HCT116 (cell line): Measurements from ENCODE around the gene TLCD3B. TPM values are rescaled to one million over a fixed set of nuclear protein-coding genes. Genes with fewer than 3 reads are reported as not detected.

ENCODE experiments used
- ATAC-seq: fragments of 200-7000 bp; cut with Tn5 transposase; 2 replicates; pipeline ENCODE4 v1.9.1; 2020; ENCODE audit warnings: mild to moderate bottlenecking, moderate library complexity
- BruUV-seq: library from RNA; stranded (reverse); fragments of 400-500 nt; replicated peaks from 2 replicates; lab custom pipeline; 2021; lab: Mats Ljungman, UMichigan
- CTCF ChIA-PET: fragments of 300-600 bp; sonication (Branson Sonifier 250); formaldehyde crosslinking; loops from one replicate; lab custom pipeline; 2021; ENCODE audit warnings: antibody characterized with exemption; lab: Charles Lee
- POLR2A ChIA-PET: fragments of 300-600, 350-600 bp; sonication (Branson Sonifier 250); formaldehyde crosslinking; loops from one replicate; lab custom pipeline; 2021; ENCODE audit warnings: antibody characterized with exemption; lab: Charles Lee
- RAD21 ChIA-PET, 2 experiments: fragments of 300-600 bp; sonication (Branson Sonifier 250); formaldehyde crosslinking; loops; one replicate each; lab custom pipeline; 2023; ENCODE audit warnings: low total read pairs in 2 of 2; ENCODE audit not compliant: uncharacterized antibody in 2 of 2, unreplicated experiment in 2 of 2, low non-redundant PET in 1 of 2; lab: Charles Lee
- DNase-seq: peaks from one replicate; pipeline ENCODE4 v3.0.0-alpha.2; 2010; ENCODE audit warnings: low read depth, low spot score
- H2AFZ ChIP-seq: fragments of 200-600 bp; shearing (Covaris generic), sonication (generic); 2 replicates; pipeline ENCODE4 v1.6.1; 2017; ENCODE audit warnings: low read depth, mixed run types, mixed read lengths, antibody characterized with exemption, low read length; ENCODE audit not compliant: poor library complexity, severe bottlenecking
- H3K27ac ChIP-seq: 2 replicates; pipeline ENCODE4 v1.5.1; 2012; ENCODE audit warnings: low read depth, low read length
- H3K27me3 ChIP-seq: fragments of 200-600 bp; sonication (generic); 2 replicates; pipeline ENCODE4 v1.6.1; 2016; ENCODE audit warnings: mixed run types, low read length, mixed read lengths; ENCODE audit not compliant: insufficient read depth
- H3K36me3 ChIP-seq, 2 experiments: fragments of 200-500 bp in 1 of 2; fragments of 200-600 bp in 1 of 2; sonication (Bioruptor generic) in 1 of 2; sonication (generic) in 1 of 2; 2 replicates each; pipeline versions ENCODE4 v1.5.1 to v1.6.1; 2014 to 2016; ENCODE audit warnings: low read length in 2 of 2, inconsistent platforms in 1 of 2, mixed read lengths in 1 of 2, mixed run types in 1 of 2; ENCODE audit not compliant: insufficient read depth in 2 of 2, control insufficient read depth in 1 of 2
- H3K4me1 ChIP-seq, 2 experiments: fragments of 200-600 bp in 1 of 2; sonication (generic) in 1 of 2; 2 replicates each; pipeline versions ENCODE4 v1.5.1 to v1.6.1; 2012 to 2017; ENCODE audit warnings: low read length in 2 of 2, inconsistent platforms in 1 of 2, mild to moderate bottlenecking in 1 of 2, mixed read lengths in 1 of 2, mixed run types in 1 of 2, moderate library complexity in 1 of 2; ENCODE audit not compliant: insufficient read depth in 2 of 2, control insufficient read depth in 1 of 2
- H3K4me2 ChIP-seq: fragments of 200-600 bp; sonication (generic); 2 replicates; pipeline ENCODE4 v1.6.1; 2017; ENCODE audit warnings: mixed run types, low read length, mixed read lengths
- H3K4me3 ChIP-seq, 2 experiments: fragments of 200-600 bp in 1 of 2; sonication (generic) in 1 of 2; replicated peaks in 1 of 2; 2 replicates each; pipeline ENCODE4 v1.5.1; 2011 to 2016; ENCODE audit warnings: low read length in 2 of 2, control low read depth in 1 of 2, low read depth in 1 of 2, mild to moderate bottlenecking in 1 of 2, mixed read lengths in 1 of 2, mixed run types in 1 of 2
- H3K79me2 ChIP-seq: fragments of 200-600 bp; sonication (generic); 2 replicates; pipeline ENCODE4 v1.6.1; 2017; ENCODE audit warnings: mild to moderate bottlenecking, mixed run types, low read length, moderate library complexity, mixed read lengths; ENCODE audit not compliant: insufficient read depth
- H3K9ac ChIP-seq: fragments of 200-600 bp; sonication (generic); 2 replicates; pipeline ENCODE4 v1.6.1; 2016; ENCODE audit warnings: low read length, mixed read lengths
- H3K9me2 ChIP-seq: fragments of 200-600 bp; sonication (generic), shearing (Covaris generic); 2 replicates; pipeline ENCODE4 v1.6.1; 2017; ENCODE audit warnings: mixed run types, mild to moderate bottlenecking, moderate library complexity; ENCODE audit not compliant: insufficient read depth
- H3K9me3 ChIP-seq, 2 experiments: fragments of 200-500 bp in 1 of 2; fragments of 200-600 bp in 1 of 2; sonication (Bioruptor generic) in 1 of 2; sonication (generic) in 1 of 2; 2 replicates each; pipeline ENCODE4 v1.6.1; 2014 to 2017; ENCODE audit warnings: low read length in 2 of 2, mixed read lengths in 2 of 2, inconsistent platforms in 1 of 2, low read depth in 1 of 2, mild to moderate bottlenecking in 1 of 2, mixed run types in 1 of 2, moderate library complexity in 1 of 2; ENCODE audit not compliant: control insufficient read depth in 1 of 2, insufficient read depth in 1 of 2
- H4K20me1 ChIP-seq: fragments of 200-600 bp; sonication (generic), shearing (Covaris generic); 2 replicates; pipeline ENCODE4 v1.6.1; 2017; ENCODE audit warnings: mixed run types, mild to moderate bottlenecking, moderate library complexity; ENCODE audit not compliant: insufficient read depth
- CEBPB ChIP-seq: IDR thresholded peaks from 2 replicates; pipeline ENCODE4 v1.6.1; 2012; ENCODE audit warnings: low read depth
- ELF1 ChIP-seq: IDR thresholded peaks from 2 replicates; pipeline ENCODE4 v1.6.1; 2012; ENCODE audit warnings: low read depth, borderline replicate concordance
- FOSL1 ChIP-seq: IDR thresholded peaks from 2 replicates; pipeline ENCODE4 v1.6.1; 2012; ENCODE audit warnings: low read depth
- JUND ChIP-seq: IDR thresholded peaks from 2 replicates; pipeline ENCODE4 v1.6.1; 2012
- SRF ChIP-seq: IDR thresholded peaks from 2 replicates; pipeline ENCODE4 v1.6.1; 2012; ENCODE audit warnings: low read depth
- YY1 ChIP-seq: IDR thresholded peaks from 2 replicates; pipeline ENCODE4 v1.6.1; 2011; ENCODE audit warnings: low read length, low read depth, moderate library complexity, mild to moderate bottlenecking; ENCODE audit not compliant: insufficient replicate concordance; ENCODE audit errors: extremely low read depth
- intact Hi-C: fragments of 100-400 bp; cut with micrococcal nuclease; formaldehyde crosslinking; loops from 2 replicates; pipeline ENCODE4 v1.10.0; 2022
- total RNA-seq: library from RNA; stranded (reverse); gene quantifications from one replicate; pipeline ENCODE4 v1.2.1, GENCODE V29; 2021; ENCODE audit not compliant: unreplicated experiment
- TF ChIP-seq, protein P1 (sequence below), 3 experiments: fragments of 200-600 bp in 1 of 3; sonication (generic) in 1 of 3; IDR thresholded peaks in 2 of 3; conservative IDR thresholded peaks in 1 of 3; 2 replicates each; pipeline ENCODE4 v1.5.1; 2012 to 2017; ENCODE audit warnings: low read depth in 2 of 3, low read length in 2 of 3, antibody characterized with exemption in 1 of 3, borderline replicate concordance in 1 of 3, control low read depth in 1 of 3, mild to moderate bottlenecking in 1 of 3, mixed read lengths in 1 of 3, mixed run types in 1 of 3, moderate library complexity in 1 of 3; ENCODE audit not compliant: insufficient read depth in 1 of 3
- TF ChIP-seq, protein P2 (sequence below): IDR thresholded peaks from 2 replicates; pipeline ENCODE4 v1.6.1; 2011; ENCODE audit warnings: mild to moderate bottlenecking, low read length, moderate library complexity; ENCODE audit not compliant: insufficient replicate concordance; ENCODE audit errors: extremely low read depth

Gene TLCD3B
- total RNA-seq, 1 experiment from 2014 or later = 1.0 TPM

DNA sequence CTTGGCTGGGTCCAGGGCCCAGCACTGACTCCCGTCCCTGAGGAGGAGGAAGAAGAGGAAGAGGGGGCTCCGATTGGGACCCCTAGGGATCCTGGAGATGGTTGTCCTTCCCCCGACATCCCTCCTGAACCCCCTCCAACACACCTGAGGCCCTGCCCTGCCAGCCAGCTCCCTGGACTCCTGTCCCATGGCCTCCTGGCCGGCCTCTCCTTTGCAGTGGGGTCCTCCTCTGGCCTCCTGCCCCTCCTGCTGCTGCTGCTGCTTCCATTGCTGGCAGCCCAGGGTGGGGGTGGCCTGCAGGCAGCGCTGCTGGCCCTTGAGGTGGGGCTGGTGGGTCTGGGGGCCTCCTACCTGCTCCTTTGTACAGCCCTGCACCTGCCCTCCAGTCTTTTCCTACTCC is 44.1 kb downstream of the TLCD3B start:
- Histone ChIP-seq H3K36me3 (peaks cover 49 to 58% of the 10 kb centered on the region in 2 experiments), H3K9ac (no peak overlapping the region), H3K4me1 (no peaks in the 10 kb centered on the region), H3K27ac (no peak overlapping the region), H4K20me1 (no peaks in the 10 kb centered on the region), H2AFZ (no peak overlapping the region), H3K79me2 (no peaks in the 10 kb centered on the region), H3K4me2 (no peak overlapping the region), H3K27me3 (no peaks in the 10 kb centered on the region), H3K9me3 (no peaks in the 10 kb centered on the region), H3K9me2 (no peaks in the 10 kb centered on the region), H3K4me3 (no peak overlapping the region)
- ChIA-PET POLR2A (interaction anchor here (2.0 kb wide), 1 partner anchor 14 kb away, joined by 9 read pairs; the partner anchor contains the start of gene TAOK2), CTCF (no interaction called here), RAD21 (no interaction called here)
- intact Hi-C loops = no loop called here
- ATAC-seq = no peak
- TF ChIP-seq CEBPB (no peak), FOSL1 (no peak), YY1 (no peak), SRF (no peak), ELF1 (no peak), JUND (no peak)
- TF ChIP-seq, protein P1, sequence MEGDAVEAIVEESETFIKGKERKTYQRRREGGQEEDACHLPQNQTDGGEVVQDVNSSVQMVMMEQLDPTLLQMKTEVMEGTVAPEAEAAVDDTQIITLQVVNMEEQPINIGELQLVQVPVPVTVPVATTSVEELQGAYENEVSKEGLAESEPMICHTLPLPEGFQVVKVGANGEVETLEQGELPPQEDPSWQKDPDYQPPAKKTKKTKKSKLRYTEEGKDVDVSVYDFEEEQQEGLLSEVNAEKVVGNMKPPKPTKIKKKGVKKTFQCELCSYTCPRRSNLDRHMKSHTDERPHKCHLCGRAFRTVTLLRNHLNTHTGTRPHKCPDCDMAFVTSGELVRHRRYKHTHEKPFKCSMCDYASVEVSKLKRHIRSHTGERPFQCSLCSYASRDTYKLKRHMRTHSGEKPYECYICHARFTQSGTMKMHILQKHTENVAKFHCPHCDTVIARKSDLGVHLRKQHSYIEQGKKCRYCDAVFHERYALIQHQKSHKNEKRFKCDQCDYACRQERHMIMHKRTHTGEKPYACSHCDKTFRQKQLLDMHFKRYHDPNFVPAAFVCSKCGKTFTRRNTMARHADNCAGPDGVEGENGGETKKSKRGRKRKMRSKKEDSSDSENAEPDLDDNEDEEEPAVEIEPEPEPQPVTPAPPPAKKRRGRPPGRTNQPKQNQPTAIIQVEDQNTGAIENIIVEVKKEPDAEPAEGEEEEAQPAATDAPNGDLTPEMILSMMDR (IDR thresholded peaks at IDR 0.05 in 2 of 3, conservative IDR thresholded peaks at IDR 0.05 in 1 of 3; ENCODE audit: borderline replicate concordance in 1 of 3, insufficient read depth in 1 of 3, low read depth in 2 of 3, low read length in 2 of 3) = no peak
- TF ChIP-seq, protein P2, sequence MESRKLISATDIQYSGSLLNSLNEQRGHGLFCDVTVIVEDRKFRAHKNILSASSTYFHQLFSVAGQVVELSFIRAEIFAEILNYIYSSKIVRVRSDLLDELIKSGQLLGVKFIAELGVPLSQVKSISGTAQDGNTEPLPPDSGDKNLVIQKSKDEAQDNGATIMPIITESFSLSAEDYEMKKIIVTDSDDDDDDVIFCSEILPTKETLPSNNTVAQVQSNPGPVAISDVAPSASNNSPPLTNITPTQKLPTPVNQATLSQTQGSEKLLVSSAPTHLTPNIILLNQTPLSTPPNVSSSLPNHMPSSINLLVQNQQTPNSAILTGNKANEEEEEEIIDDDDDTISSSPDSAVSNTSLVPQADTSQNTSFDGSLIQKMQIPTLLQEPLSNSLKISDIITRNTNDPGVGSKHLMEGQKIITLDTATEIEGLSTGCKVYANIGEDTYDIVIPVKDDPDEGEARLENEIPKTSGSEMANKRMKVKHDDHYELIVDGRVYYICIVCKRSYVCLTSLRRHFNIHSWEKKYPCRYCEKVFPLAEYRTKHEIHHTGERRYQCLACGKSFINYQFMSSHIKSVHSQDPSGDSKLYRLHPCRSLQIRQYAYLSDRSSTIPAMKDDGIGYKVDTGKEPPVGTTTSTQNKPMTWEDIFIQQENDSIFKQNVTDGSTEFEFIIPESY = no peak
- BruUV-seq = no TSS peak
- no peak for DNase-seq
